HL-60 (cell line): ENCODE results near the gene NRCAM.

Experiments
- DNase-seq, 2 experiments: peaks; one replicate each; pipeline ENCODE4 v3.0.0-alpha.2; 2010 to 2020; ENCODE audit warnings: low read depth in 1 of 2, low spot score in 1 of 2
- H3K27ac ChIP-seq: fragments of 250-450 bp; sonication (Bioruptor Pico); replicated peaks from 2 replicates; pipeline ENCODE4 v1.5.1; 2020; ENCODE audit warnings: mild to moderate bottlenecking, moderate library complexity
- H3K27me3 ChIP-seq: fragments of 250-450 bp; sonication (Bioruptor Pico); 2 replicates; pipeline ENCODE4 v1.5.1; 2021; ENCODE audit warnings: mild to moderate bottlenecking, moderate library complexity; ENCODE audit not compliant: insufficient read depth, poor library complexity, severe bottlenecking
- H3K4me3 ChIP-seq: replicated peaks from 2 replicates; pipeline ENCODE4 v1.5.1; 2011; ENCODE audit warnings: mild to moderate bottlenecking, control low read depth, low read length; ENCODE audit not compliant: insufficient read depth
- GABPA ChIP-seq: IDR thresholded peaks from 2 replicates; pipeline ENCODE4 v1.6.1; 2012; ENCODE audit warnings: low read depth
- POLR2AphosphoS5 ChIP-seq: IDR thresholded peaks from 2 replicates; pipeline ENCODE4 v1.6.1; 2012; ENCODE audit warnings: low read depth
- SPI1 ChIP-seq: IDR thresholded peaks from 2 replicates; pipeline ENCODE4 v1.6.1; 2012; ENCODE audit warnings: low read depth, mild to moderate bottlenecking, borderline replicate concordance
- TF ChIP-seq, protein P1 (sequence below): IDR thresholded peaks from 2 replicates; pipeline ENCODE4 v1.6.1; 2012; ENCODE audit warnings: low read depth; ENCODE audit not compliant: insufficient replicate concordance
- TF ChIP-seq, protein P2 (sequence below): IDR thresholded peaks from one replicate; pipeline ENCODE4 v1.5.1; 2011; ENCODE audit warnings: low read length, control low read depth, inconsistent platforms; ENCODE audit not compliant: insufficient read depth

NRCAM gene

DNA sequence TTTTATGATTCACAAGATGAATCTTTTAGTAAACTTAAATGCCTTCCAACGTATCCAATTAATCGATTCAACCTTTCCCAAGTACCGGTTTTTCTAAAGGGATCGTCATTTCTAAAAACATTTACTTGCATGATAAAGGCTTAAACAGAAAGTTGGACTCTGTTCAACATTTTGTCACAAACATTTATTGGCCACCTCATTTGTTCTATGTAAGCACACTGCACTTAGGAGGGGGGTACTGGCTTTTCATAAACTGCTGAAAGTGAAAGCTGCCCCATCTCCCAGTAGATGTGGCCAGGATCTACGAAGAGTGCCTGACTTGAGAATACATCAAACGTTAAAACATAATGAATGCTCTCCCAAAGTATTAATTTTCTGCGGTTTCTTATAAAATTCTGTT lies 288.8 kb downstream of the NRCAM start:
- H3K4me3 ChIP-seq, result no peak overlapping the region
- TF ChIP-seq, protein P1, sequence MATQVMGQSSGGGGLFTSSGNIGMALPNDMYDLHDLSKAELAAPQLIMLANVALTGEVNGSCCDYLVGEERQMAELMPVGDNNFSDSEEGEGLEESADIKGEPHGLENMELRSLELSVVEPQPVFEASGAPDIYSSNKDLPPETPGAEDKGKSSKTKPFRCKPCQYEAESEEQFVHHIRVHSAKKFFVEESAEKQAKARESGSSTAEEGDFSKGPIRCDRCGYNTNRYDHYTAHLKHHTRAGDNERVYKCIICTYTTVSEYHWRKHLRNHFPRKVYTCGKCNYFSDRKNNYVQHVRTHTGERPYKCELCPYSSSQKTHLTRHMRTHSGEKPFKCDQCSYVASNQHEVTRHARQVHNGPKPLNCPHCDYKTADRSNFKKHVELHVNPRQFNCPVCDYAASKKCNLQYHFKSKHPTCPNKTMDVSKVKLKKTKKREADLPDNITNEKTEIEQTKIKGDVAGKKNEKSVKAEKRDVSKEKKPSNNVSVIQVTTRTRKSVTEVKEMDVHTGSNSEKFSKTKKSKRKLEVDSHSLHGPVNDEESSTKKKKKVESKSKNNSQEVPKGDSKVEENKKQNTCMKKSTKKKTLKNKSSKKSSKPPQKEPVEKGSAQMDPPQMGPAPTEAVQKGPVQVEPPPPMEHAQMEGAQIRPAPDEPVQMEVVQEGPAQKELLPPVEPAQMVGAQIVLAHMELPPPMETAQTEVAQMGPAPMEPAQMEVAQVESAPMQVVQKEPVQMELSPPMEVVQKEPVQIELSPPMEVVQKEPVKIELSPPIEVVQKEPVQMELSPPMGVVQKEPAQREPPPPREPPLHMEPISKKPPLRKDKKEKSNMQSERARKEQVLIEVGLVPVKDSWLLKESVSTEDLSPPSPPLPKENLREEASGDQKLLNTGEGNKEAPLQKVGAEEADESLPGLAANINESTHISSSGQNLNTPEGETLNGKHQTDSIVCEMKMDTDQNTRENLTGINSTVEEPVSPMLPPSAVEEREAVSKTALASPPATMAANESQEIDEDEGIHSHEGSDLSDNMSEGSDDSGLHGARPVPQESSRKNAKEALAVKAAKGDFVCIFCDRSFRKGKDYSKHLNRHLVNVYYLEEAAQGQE, result no peak
- no peak for TF ChIP-seq SPI1
- TF ChIP-seq, protein P2, sequence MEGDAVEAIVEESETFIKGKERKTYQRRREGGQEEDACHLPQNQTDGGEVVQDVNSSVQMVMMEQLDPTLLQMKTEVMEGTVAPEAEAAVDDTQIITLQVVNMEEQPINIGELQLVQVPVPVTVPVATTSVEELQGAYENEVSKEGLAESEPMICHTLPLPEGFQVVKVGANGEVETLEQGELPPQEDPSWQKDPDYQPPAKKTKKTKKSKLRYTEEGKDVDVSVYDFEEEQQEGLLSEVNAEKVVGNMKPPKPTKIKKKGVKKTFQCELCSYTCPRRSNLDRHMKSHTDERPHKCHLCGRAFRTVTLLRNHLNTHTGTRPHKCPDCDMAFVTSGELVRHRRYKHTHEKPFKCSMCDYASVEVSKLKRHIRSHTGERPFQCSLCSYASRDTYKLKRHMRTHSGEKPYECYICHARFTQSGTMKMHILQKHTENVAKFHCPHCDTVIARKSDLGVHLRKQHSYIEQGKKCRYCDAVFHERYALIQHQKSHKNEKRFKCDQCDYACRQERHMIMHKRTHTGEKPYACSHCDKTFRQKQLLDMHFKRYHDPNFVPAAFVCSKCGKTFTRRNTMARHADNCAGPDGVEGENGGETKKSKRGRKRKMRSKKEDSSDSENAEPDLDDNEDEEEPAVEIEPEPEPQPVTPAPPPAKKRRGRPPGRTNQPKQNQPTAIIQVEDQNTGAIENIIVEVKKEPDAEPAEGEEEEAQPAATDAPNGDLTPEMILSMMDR, result no peak
- no peak for TF ChIP-seq GABPA
- TF ChIP-seq POLR2AphosphoS5, result no peak
- no peaks in the 10 kb centered on the region for H3K27me3 ChIP-seq
- DNase-seq, result no peak
- no peak overlapping the region for H3K27ac ChIP-seq

DNA sequence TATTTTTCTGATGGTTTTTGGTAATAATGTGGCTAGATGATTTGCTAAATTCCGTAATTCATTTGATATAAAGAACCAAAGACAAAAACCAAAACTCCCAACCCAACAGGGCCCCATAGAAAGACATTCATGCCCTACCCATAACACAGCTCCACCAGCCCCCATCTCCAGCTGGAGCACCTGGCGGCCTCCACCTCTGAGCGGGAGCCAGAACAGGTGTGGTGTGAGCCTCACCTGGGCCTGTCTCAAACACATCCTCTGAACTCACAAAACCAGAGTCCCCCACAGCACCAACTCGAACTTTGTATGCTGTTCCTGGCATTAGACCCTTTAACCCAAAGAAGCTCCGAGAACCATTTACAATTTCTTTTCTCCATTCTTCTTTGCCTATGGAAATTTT lies 289.5 kb downstream of the NRCAM start:
- no peak for TF ChIP-seq POLR2AphosphoS5
- TF ChIP-seq, protein P2, result no peak
- no peak for TF ChIP-seq SPI1
- TF ChIP-seq GABPA, result no peak
- TF ChIP-seq, protein P1, result no peak
- no peaks in the 10 kb centered on the region for H3K27me3 ChIP-seq
- no peak for DNase-seq
- no peak overlapping the region for H3K27ac ChIP-seq
- H3K4me3 ChIP-seq, result no peak overlapping the region

DNA sequence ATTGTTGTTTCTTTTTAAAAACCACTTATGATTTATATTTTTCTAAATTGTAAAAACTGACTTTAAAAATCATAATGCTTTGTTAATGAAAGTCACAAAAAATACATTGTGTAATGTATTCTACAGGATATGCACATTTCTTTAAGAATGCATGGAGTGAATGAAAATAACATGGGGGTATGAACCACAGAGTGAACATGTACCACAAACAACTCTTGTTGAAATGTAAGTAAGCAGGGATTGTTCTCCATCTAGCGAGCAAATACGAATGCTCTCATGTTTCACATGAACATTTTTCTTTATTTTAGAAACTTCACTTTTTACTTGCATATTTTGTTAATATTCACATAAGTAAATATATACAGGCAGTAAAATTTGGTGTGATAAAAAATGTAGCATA lies 290.5 kb downstream of the NRCAM start:
- TF ChIP-seq, protein P1, result no peak
- TF ChIP-seq GABPA (no peak), SPI1 (no peak), POLR2AphosphoS5 (no peak)
- TF ChIP-seq, protein P2, result no peak

More for the DNA sequence above, 290.5 kb downstream of the NRCAM start:
- Histone ChIP-seq H3K27ac (no peak overlapping the region), H3K27me3 (no peaks in the 10 kb centered on the region), H3K4me3 (no peak overlapping the region)
- no peak for DNase-seq
